A549 (cell line): Measurements from ENCODE around the gene NKD1.

Experiments used
- CBX8 ChIP-seq: fragments of 200-600 bp; sonication (generic); IDR thresholded peaks from 2 replicates; pipeline ENCODE4 v1.6.1; 2016
- CTCF ChIP-seq: fragments of >200 bp; sonication (Bioruptor Twin); formaldehyde crosslinking; IDR thresholded peaks from 3 replicates; pipeline ENCODE4 v1.5.1; 2016
- EP300 ChIP-seq, 2 experiments: fragments of >200 bp; sonication (Bioruptor Twin); formaldehyde crosslinking; IDR thresholded peaks; 2 replicates in 1 of 2; 3 replicates in 1 of 2; pipeline ENCODE4 v1.6.1; 2016 to 2017
- MAX ChIP-seq: IDR thresholded peaks from 2 replicates; pipeline ENCODE4 v1.6.1; 2012
- MAZ ChIP-seq: fragments of 150-350 bp; IDR thresholded peaks from 2 replicates; pipeline ENCODE4 v1.6.1; 2014; ENCODE audit warnings: antibody characterized with exemption, low read depth, low read length, borderline replicate concordance
- NFE2L2 ChIP-seq: fragments of 150-350 bp; conservative IDR thresholded peaks from 2 replicates; pipeline ENCODE4 v1.6.1; 2014; ENCODE audit warnings: low read length
- POLR2A ChIP-seq: IDR thresholded peaks from 2 replicates; pipeline ENCODE4 v1.6.1; 2012; ENCODE audit warnings: mild to moderate bottlenecking, low read length
- RARB ChIP-seq: fragments of 250-450 bp; sonication (Bioruptor Pico); IDR thresholded peaks from 2 replicates; pipeline ENCODE4 v1.8.0; 2021; ENCODE audit warnings: mild to moderate bottlenecking, moderate library complexity
- RCOR1 ChIP-seq: fragments of 150-350 bp; IDR thresholded peaks from 2 replicates; pipeline ENCODE4 v1.6.1; 2014; ENCODE audit warnings: antibody characterized with exemption, low read length, low read depth
- REST ChIP-seq: fragments of 200-600 bp; sonication (generic); IDR thresholded peaks from 2 replicates; pipeline ENCODE4 v1.6.1; 2016; ENCODE audit warnings: antibody characterized with exemption, mild to moderate bottlenecking, moderate library complexity
- RFX5 ChIP-seq: fragments of 450-650 bp; IDR thresholded peaks from 2 replicates; pipeline ENCODE4 v1.7.1; 2014; ENCODE audit warnings: antibody characterized with exemption, mild to moderate bottlenecking, moderate library complexity
- RNF2 ChIP-seq: fragments of 200-600 bp; sonication (generic); IDR thresholded peaks from 2 replicates; pipeline ENCODE4 v1.6.1; 2016; ENCODE audit warnings: low read depth, mild to moderate bottlenecking, antibody characterized with exemption, moderate library complexity, borderline replicate concordance
- SMC3 ChIP-seq: fragments of >200 bp; sonication (Bioruptor Twin); formaldehyde crosslinking; IDR thresholded peaks from 3 replicates; pipeline ENCODE4 v1.6.1; 2018; ENCODE audit warnings: inconsistent platforms
- USF2 ChIP-seq: fragments of 450-650 bp; IDR thresholded peaks from 2 replicates; pipeline ENCODE4 v1.6.1; 2014; ENCODE audit warnings: antibody characterized with exemption

GRCh38 chr16:50563989-50564388, 15.8 kb downstream of the NKD1 start:
- TF ChIP-seq CTCF = no peak
- TF ChIP-seq RCOR1 = no peak
- TF ChIP-seq MAX = no peak
- TF ChIP-seq RNF2 = no peak
- no peak for TF ChIP-seq NFE2L2
- TF ChIP-seq EP300 (IDR thresholded peaks at IDR 0.05) = no peak
- TF ChIP-seq MAZ = no peak
- TF ChIP-seq RFX5 = no peak
- no peak for TF ChIP-seq RARB (CRISPR knock-in tag)
- TF ChIP-seq REST = no peak
- TF ChIP-seq POLR2A = no peak
- TF ChIP-seq SMC3 = no peak
- TF ChIP-seq CBX8 = no peak
- no peak for TF ChIP-seq USF2
